Pancreas (tissue), 10 donors: ENCODE data around the gene TPBGL. TPM values are rescaled to one million over a fixed set of nuclear protein-coding genes. Genes with fewer than 3 reads are reported as not detected.

ENCODE experiments used
- ATAC-seq, 4 donors: fragments of 200-7000 bp; cut with Tn5 transposase; one replicate each; pipeline versions ENCODE4 v1.8.0 to v1.9.1; 2020; ENCODE audit warnings: mild to moderate bottlenecking in 4 of 4, moderate library complexity in 4 of 4
- DNase-seq, 6 donors: peaks; one replicate each; pipeline ENCODE4 v3.0.0-alpha.2; 2020
- FAIRE-seq: peaks from 2 replicates; lab custom pipeline; 2012; peaks lifted over from hg19 to GRCh38; lab: Jason Lieb, UNC
- H3K27ac ChIP-seq, 4 donors: fragments of 200-600 bp; sonication (generic); 1 replicate in 3 of 4; 2 replicates in 1 of 4; pipeline versions ENCODE4 v1.5.0 to v1.8.0; 2020
- H3K27me3 ChIP-seq, 4 donors: fragments of 200-600 bp; one replicate each; pipeline ENCODE4 v1.8.0; 2021
- H3K36me3 ChIP-seq, 3 donors: fragments of 200-600 bp; sonication (generic) in 1 of 3; one replicate each; pipeline versions ENCODE4 v1.5.0 to v1.8.0; 2020 to 2021
- H3K4me1 ChIP-seq, 3 donors: fragments of 200-600 bp; one replicate each; pipeline ENCODE4 v1.8.0; 2021
- H3K4me3 ChIP-seq, 4 donors: fragments of 200-600 bp; sonication (generic) in 2 of 4; one replicate each; pipeline versions ENCODE4 v1.5.0 to v1.8.0; 2020 to 2021
- H3K9me3 ChIP-seq, 4 donors: fragments of 200-600 bp; one replicate each; pipeline ENCODE4 v1.8.0; 2021
- WGBS, 2 donors: extraction: QIAGEN DNeasy Blood & Tissue Kit; methylation state at CpG; one replicate each; pipeline ENCODE4 v1.1.7; 2013; 5-methylcytosine and 5-hydroxymethylcytosine counted together
- intact Hi-C, 3 donors: fragments of 100-400 bp; cut with DNase I; formaldehyde crosslinking; loops; one replicate each; pipeline versions ENCODE4 v1.11.1 to v1.14.2; 2022
- polyA plus RNA-seq, 2 donors: library from polyadenylated mRNA; stranded (reverse); fragments of 200-250 nt; gene quantifications; one replicate each; pipeline ENCODE4 v1.2.3, GENCODE V29; 2013
- total RNA-seq, 6 donors: library from RNA; stranded (reverse); fragmentation: NEBNext Ultra II Directional in 4 of 6; extraction: Animal tissue kit (Norgen Biotek cat#: 25700) in 4 of 6; gene quantifications; one replicate each; pipeline versions ENCODE4 v1.2.1 to v1.2.4, GENCODE V29; 2021 to 2023
- TF ChIP-seq, protein P1 (sequence below), 4 donors: fragments of 200-600 bp; sonication (generic) in 3 of 4; IDR thresholded peaks; one replicate each; pipeline versions ENCODE4 v1.5.0 to v1.8.0; 2021; ENCODE audit warnings: antibody characterized with exemption in 4 of 4
- donor health status: healthy with polysubstance abuse.
- donor health status: DM: no; HTN: no; CAD: no; lungs with moderate emphysema.
- donor health status: DM: no; HTN: no; CAD: no.
- donor health status: control.
- donor health status: control.
- donor health status: Bipolar disorder and iron deficiency.
- donor health status: DM: yes; HTN: yes; CAD: no.
- donor health status: DM: no; HTN: no; CAD: no.
- donor health status: DM: no; HTN: no; CAD: no.
- donor health status: DM: yes; HTN: yes; CAD: no.

TPBGL gene
- total and polyA plus RNA-seq, 8 donors, result 0.04 to 0.28 (median 0.09) TPM; not detected in 1

DNA sequence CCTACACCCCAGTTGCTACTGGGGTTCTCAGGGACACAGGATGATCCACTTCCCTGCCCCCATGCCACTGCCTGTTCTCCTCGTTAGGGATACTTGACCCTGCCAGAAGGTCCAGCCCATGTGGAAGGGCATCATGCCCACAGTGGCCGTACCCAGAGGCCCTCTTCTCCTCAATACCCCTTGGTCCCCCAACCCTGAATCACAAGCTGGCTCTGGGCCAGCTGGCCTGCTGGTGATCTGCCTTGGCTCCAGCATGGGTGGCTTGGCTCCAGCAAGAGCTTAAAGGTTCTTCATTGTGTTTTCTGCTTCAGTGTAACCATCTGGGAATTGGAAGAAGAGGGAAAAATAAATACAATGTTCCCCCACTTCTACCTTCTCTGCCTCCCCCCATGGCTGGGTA, 11.1 kb upstream of the TPBGL start:
- ATAC-seq (no peak), FAIRE-seq (no peak)

DNA sequence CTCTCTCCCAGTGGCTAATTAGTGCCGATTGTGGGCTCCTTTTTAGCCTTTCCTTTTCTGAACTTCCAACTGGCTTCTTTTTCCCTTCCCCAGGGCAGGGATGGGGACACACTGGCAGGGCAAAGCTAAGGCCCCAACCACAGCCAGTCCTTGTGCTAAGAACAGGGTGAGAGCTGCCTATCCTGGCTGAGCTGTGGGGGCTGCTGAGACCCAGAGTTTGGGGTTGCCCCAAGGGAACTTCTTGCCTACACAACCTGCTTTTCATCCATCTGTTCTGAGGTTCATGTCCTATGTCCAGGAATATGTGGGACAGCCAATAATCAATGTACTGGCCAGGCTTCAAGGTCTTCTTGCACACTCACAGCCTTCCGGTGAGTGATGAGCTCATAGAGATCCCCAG, 10.0 kb upstream of the TPBGL start:
- Histone ChIP-seq H3K27me3 (no peaks in the 10 kb centered on the region), H3K4me3 (no peak overlapping the region), H3K9me3 (no peaks in the 10 kb centered on the region), H3K4me1 (no peaks in the 10 kb centered on the region), H3K27ac (no peak overlapping the region), H3K36me3 (no peaks in the 10 kb centered on the region)
- WGBS, 2 donors, result 62 to 75% methylated on average over 2 of the region's 2 CpGs
- FAIRE-seq (no peak), DNase-seq (peak in 1 of 6 donors; percentile 3), ATAC-seq (no peak)
- intact Hi-C loops, result no loop called here
- TF ChIP-seq, protein P1, sequence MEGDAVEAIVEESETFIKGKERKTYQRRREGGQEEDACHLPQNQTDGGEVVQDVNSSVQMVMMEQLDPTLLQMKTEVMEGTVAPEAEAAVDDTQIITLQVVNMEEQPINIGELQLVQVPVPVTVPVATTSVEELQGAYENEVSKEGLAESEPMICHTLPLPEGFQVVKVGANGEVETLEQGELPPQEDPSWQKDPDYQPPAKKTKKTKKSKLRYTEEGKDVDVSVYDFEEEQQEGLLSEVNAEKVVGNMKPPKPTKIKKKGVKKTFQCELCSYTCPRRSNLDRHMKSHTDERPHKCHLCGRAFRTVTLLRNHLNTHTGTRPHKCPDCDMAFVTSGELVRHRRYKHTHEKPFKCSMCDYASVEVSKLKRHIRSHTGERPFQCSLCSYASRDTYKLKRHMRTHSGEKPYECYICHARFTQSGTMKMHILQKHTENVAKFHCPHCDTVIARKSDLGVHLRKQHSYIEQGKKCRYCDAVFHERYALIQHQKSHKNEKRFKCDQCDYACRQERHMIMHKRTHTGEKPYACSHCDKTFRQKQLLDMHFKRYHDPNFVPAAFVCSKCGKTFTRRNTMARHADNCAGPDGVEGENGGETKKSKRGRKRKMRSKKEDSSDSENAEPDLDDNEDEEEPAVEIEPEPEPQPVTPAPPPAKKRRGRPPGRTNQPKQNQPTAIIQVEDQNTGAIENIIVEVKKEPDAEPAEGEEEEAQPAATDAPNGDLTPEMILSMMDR (IDR thresholded peaks at IDR 0.05), result no peak

More for the DNA sequence above, 11.1 kb upstream of the TPBGL start:
- WGBS, 2 donors, result 84 to 86% methylated on average over 2 of the region's 2 CpGs
- Histone ChIP-seq H3K27ac (no peak overlapping the region), H3K4me3 (no peak overlapping the region), H3K27me3 (no peaks in the 10 kb centered on the region), H3K36me3 (no peaks in the 10 kb centered on the region), H3K4me1 (no peaks in the 10 kb centered on the region), H3K9me3 (no peaks in the 10 kb centered on the region)
- intact Hi-C loops, result no loop called here
- TF ChIP-seq, protein P1 (IDR thresholded peaks at IDR 0.05), result no peak
- DNase-seq, result peak in 2 of 6 donors; percentile 30 to 31

DNA sequence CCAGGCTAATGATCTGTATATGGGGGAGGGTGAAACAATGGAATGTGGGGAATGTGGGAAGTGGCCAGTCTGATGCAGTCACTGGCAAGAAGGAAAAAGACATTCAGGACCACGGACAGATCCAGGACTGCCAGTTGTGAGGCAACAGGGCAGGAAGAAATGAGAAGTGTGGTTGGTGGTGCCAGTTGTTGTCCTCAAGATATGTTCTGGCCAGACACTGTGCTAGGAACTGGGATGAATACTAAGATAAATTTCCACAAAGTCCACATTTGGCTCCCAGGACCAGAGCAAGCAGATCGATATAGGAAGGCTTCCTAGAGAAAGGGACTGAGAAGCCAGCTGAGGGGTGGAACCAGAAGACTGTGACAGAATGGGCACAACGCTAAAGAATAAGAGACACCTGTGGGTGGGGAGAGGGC, 6.8 kb upstream of the TPBGL start:
- intact Hi-C loops, result no loop called here
- no peak overlapping the region for H3K4me3 ChIP-seq
- no peaks in the 10 kb centered on the region for H3K4me1 ChIP-seq
- ATAC-seq, result peak in 3 of 4 donors; percentile 46 to 81 (median 65)
- TF ChIP-seq, protein P1 (IDR thresholded peaks at IDR 0.05), result no peak
- DNase-seq, result peak in 2 of 6 donors; percentile 32 to 46
- H3K27ac ChIP-seq, result no peak overlapping the region
- no peaks in the 10 kb centered on the region for H3K27me3 ChIP-seq
- H3K36me3 ChIP-seq, result no peaks in the 10 kb centered on the region
- no peak for FAIRE-seq
- no peaks in the 10 kb centered on the region for H3K9me3 ChIP-seq
- 44 to 51% methylated on average over 3 of the region's 3 CpGs for WGBS, 2 donors

DNA sequence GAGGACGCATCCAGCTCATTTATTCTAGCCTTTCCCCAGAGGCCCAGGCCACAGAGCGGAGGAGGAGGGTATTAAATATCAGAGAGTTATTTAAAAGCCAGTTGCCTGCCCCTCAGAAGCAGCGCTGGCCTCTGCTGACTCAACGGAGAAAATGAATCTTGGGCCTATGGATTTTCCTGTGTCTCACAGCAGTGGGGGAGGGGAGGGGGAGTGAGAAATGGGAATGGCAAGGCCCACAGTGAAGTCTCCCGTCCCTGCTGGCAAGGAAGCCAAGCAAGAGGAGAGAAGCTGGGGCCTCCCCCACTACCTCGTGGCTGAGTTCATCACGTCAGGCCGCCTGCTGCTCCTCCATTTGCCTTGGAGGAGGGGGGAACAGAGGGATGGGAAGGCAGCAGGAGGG, 4.5 kb upstream of the TPBGL start:
- 63 to 71% methylated on average over 8 of the region's 8 CpGs for WGBS, 2 donors
- FAIRE-seq, result no peak
- DNase-seq, result peak in 1 of 6 donors; percentile 16
- Histone ChIP-seq H3K27me3 (peaks cover 0 to 4% (median 0%) of the 10 kb centered on the region in 4 donors), H3K9me3 (no peaks in the 10 kb centered on the region), H3K4me1 (no peaks in the 10 kb centered on the region), H3K4me3 (no peak overlapping the region), H3K36me3 (no peaks in the 10 kb centered on the region), H3K27ac (no peak overlapping the region)
- no peak for ATAC-seq
- TF ChIP-seq, protein P1 (IDR thresholded peaks at IDR 0.05), result no peak
- intact Hi-C loops, result no loop called here

DNA sequence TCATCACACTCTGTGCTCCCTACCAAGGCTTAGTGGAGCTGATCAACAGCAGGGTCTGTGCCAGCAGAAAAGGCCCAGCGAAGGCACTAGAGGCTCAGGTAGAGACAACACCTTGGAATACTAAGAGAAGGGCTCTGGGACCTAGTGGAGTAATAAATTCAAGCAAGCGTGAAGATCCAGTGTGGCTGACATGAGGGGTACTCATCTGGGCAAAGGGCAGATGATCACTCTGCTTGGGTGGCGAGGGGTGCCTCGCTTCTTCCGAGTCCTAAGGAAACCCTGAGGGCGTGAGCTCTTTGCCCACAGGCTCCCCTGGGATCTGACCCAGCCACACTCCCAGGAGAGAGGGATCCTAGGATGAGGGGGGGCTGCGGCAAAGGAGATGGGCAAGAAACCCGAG, 3.5 kb upstream of the TPBGL start:
- peaks cover 0 to 4% (median 0%) of the 10 kb centered on the region in 4 donors for H3K27me3 ChIP-seq
- no peak overlapping the region for H3K4me3 ChIP-seq
- 80 to 85% methylated on average over 8 of the region's 8 CpGs for WGBS, 2 donors
- FAIRE-seq, result no peak
- no peak for ATAC-seq
- TF ChIP-seq, protein P1 (IDR thresholded peaks at IDR 0.05), result no peak
- intact Hi-C loops, result no loop called here
- H3K4me1 ChIP-seq, result no peaks in the 10 kb centered on the region
- H3K36me3 ChIP-seq, result no peaks in the 10 kb centered on the region
- H3K27ac ChIP-seq, result no peak overlapping the region
- no peaks in the 10 kb centered on the region for H3K9me3 ChIP-seq
- peak in 1 of 6 donors; percentile 11 for DNase-seq
